Activated T-helper 1 cell treated with anti-CD3 and anti-CD28 coated beads, Interleukin-2, amount 50 U/mL, for 16 hours (primary cell): ENCODE measurements around the gene WBP2NL.
"Not testable (repeated sequence)": the region's sequence is repeated elsewhere in the genome, so short reads cannot be mapped to it uniquely, and the experiment has no call there.

Source experiments
- DNase-seq, 2 donors: peaks; one replicate each; pipeline ENCODE4 v3.0.0-alpha.2; 2020; ENCODE audit warnings: low read depth in 1 of 2, low spot score in 1 of 2

WBP2NL gene

GRCh38 chr22:42071508-42071907 lies 72.9 kb downstream of the WBP2NL start:
- not testable (repeated sequence) for DNase-seq

- DNase-seq = no peak
These were observed 74.2 kb downstream of the WBP2NL start for GRCh38 chr22:42072606-42073330.

- DNase-seq = no peak
These were observed 75.0 kb downstream of the WBP2NL start for GRCh38 chr22:42073621-42074041.

- DNase-seq = peak; percentile 27 to 41
These were observed 75.7 kb downstream of the WBP2NL start, which contains the start of gene PHETA2 for GRCh38 chr22:42074132-42074811. Gene PHETA2, plus strand, starts transcription at chr22:42074248. Its CDS starts 3,046 bp downstream, at chr22:42077294.

- DNase-seq = no peak
These were observed 76.5 kb downstream of the WBP2NL start for GRCh38 chr22:42074846-42075676.

- DNase-seq = no peak
These were observed 78.3 kb downstream of the WBP2NL start for GRCh38 chr22:42076764-42077485.

- no peak for DNase-seq
These were observed 79.0 kb downstream of the WBP2NL start for GRCh38 chr22:42077486-42078125.
